Measurements from ENCODE around the gene TLCD3B. TPM values are rescaled to one million over a fixed set of nuclear protein-coding genes. Genes with fewer than 3 reads are reported as not detected.

Gene TLCD3B
- total RNA-seq, 1 donor from 2014 or later: 1.4 TPM

GRCh38 chr16:29995911-29996765, 34.9 kb downstream of the TLCD3B start, which contains the start of gene INO80E:
Gene INO80E (plus strand): TSS chr16:29996241. CDS start chr16:29996311, 70 bp downstream.
- H3K9ac ChIP-seq (ENCODE audit: low read length): peak within 1 kb of the TSS; percentile 87
- Mint-ChIP-seq H3K36me3 (ENCODE audit: low read depth, unreplicated experiment) (peaks cover 7% of the 10 kb centered on the region), H3K9me3 (ENCODE audit: unreplicated experiment) (no peaks in the 10 kb centered on the region), H3K4me1 (ENCODE audit: low read depth, unreplicated experiment) (peaks cover 8% of the 10 kb centered on the region), H3K4me3 (ENCODE audit: unreplicated experiment) (peak within 1 kb of the TSS; percentile 98), H3K27me3 (ENCODE audit: low read depth, unreplicated experiment) (no peaks in the 10 kb centered on the region), H3K27ac (ENCODE audit: unreplicated experiment) (peak within 1 kb of the TSS; percentile 26)
- TF ChIP-seq EZH2 (IDR thresholded peaks at IDR 0.05; ENCODE audit: insufficient read depth, low read length): no peak
- TF ChIP-seq CTCF (IDR thresholded peaks at IDR 0.05; ENCODE audit: insufficient read depth, low read depth, low read length): no peak
- peaks cover 12% of the 10 kb centered on the region for H3K4me1 ChIP-seq (ENCODE audit: insufficient read depth, low read length)
- H4K20me1 ChIP-seq (ENCODE audit: insufficient read depth, low read length): peaks cover 14% of the 10 kb centered on the region
- H3K4me2 ChIP-seq (ENCODE audit: low read length): peak within 1 kb of the TSS; percentile 86
- H3K27ac ChIP-seq (ENCODE audit: low read depth, low read length): peak within 1 kb of the TSS; percentile 90
- peak within 1 kb of the TSS; percentile 79 for H2AFZ ChIP-seq (ENCODE audit: low read depth, low read length)
- H3K79me2 ChIP-seq (ENCODE audit: insufficient read depth, low read length): peaks cover 18% of the 10 kb centered on the region
- FAIRE-seq (peak; percentile 50), DNase-seq (ENCODE audit: low read depth) (peak; percentile 85)
- H3K27me3 ChIP-seq (ENCODE audit: insufficient read depth, low read length): no peaks in the 10 kb centered on the region
- peaks cover 10% of the 10 kb centered on the region for H3K36me3 ChIP-seq (ENCODE audit: insufficient read depth, low read length)
- H3K9me3 ChIP-seq (ENCODE audit: insufficient read depth, low read depth, low read length): no peaks in the 10 kb centered on the region
- peak within 1 kb of the TSS; percentile 79 for H3K4me3 ChIP-seq (ENCODE audit: insufficient read depth, low read depth, low read length)

GRCh38 chr16:29995324-29995910, 35.7 kb downstream of the TLCD3B start, which contains the start of gene HIRIP3:
Gene HIRIP3 (minus strand): TSS chr16:29995617. CDS start chr16:29995605, 12 bp downstream.
- Histone ChIP-seq H3K4me3 (ENCODE audit: insufficient read depth, low read depth, low read length) (peak within 1 kb of the TSS; percentile 79), H3K79me2 (ENCODE audit: insufficient read depth, low read length) (peaks cover 18% of the 10 kb centered on the region), H3K27ac (ENCODE audit: low read depth, low read length) (peak within 1 kb of the TSS; percentile 90), H2AFZ (ENCODE audit: low read depth, low read length) (peak within 1 kb of the TSS; percentile 79), H3K9ac (ENCODE audit: low read length) (peak within 1 kb of the TSS; percentile 87), H3K4me2 (ENCODE audit: low read length) (peak within 1 kb of the TSS; percentile 86), H4K20me1 (ENCODE audit: insufficient read depth, low read length) (peaks cover 14% of the 10 kb centered on the region), H3K27me3 (ENCODE audit: insufficient read depth, low read length) (no peaks in the 10 kb centered on the region), H3K9me3 (ENCODE audit: insufficient read depth, low read depth, low read length) (no peaks in the 10 kb centered on the region), H3K4me1 (ENCODE audit: insufficient read depth, low read length) (peaks cover 12% of the 10 kb centered on the region), H3K36me3 (ENCODE audit: insufficient read depth, low read length) (peaks cover 10% of the 10 kb centered on the region)
- FAIRE-seq (no peak), DNase-seq (ENCODE audit: low read depth) (peak; percentile 29)
- H3K4me3 Mint-ChIP-seq (ENCODE audit: unreplicated experiment): peak within 1 kb of the TSS; percentile 98
- H3K36me3 Mint-ChIP-seq (ENCODE audit: low read depth, unreplicated experiment): peaks cover 9% of the 10 kb centered on the region
- no peaks in the 10 kb centered on the region for H3K9me3 Mint-ChIP-seq (ENCODE audit: unreplicated experiment)
- peak within 1 kb of the TSS; percentile 26 for H3K27ac Mint-ChIP-seq (ENCODE audit: unreplicated experiment)
- peaks cover 8% of the 10 kb centered on the region for H3K4me1 Mint-ChIP-seq (ENCODE audit: low read depth, unreplicated experiment)
- TF ChIP-seq CTCF (IDR thresholded peaks at IDR 0.05; ENCODE audit: insufficient read depth, low read depth, low read length) (no peak), EZH2 (IDR thresholded peaks at IDR 0.05; ENCODE audit: insufficient read depth, low read length) (no peak)
- H3K27me3 Mint-ChIP-seq (ENCODE audit: low read depth, unreplicated experiment): no peaks in the 10 kb centered on the region
